Tibial nerve (tissue), 4 donors: ENCODE results near the gene TMEM200B. TPM values are rescaled to one million over a fixed set of nuclear protein-coding genes. Genes with fewer than 3 reads are reported as not detected.

Experiments
- DNase-seq, 2 donors: peaks; one replicate each; pipeline ENCODE4 v3.0.0-alpha.2; 2019; ENCODE audit warnings: low spot score in 2 of 2
- H3K27ac ChIP-seq, 4 donors: fragments of 200-600 bp; sonication (generic) in 3 of 4; one replicate each; pipeline ENCODE4 v1.5.1; 2017 to 2019; ENCODE audit warnings: mild to moderate bottlenecking in 1 of 4
- H3K27me3 ChIP-seq, 2 donors: fragments of 200-600 bp; sonication (generic) in 1 of 2; one replicate each; pipeline versions ENCODE4 v1.5.1 to v1.6.0; 2017 to 2019
- H3K36me3 ChIP-seq, 3 donors: fragments of 200-600 bp; sonication (generic); one replicate each; pipeline ENCODE4 v1.5.1; 2018 to 2019
- H3K4me1 ChIP-seq, 4 donors: fragments of 200-600 bp; sonication (generic) in 3 of 4; one replicate each; pipeline ENCODE4 v1.5.1; 2017 to 2019
- H3K4me3 ChIP-seq, 4 donors: fragments of 200-600 bp; sonication (generic) in 3 of 4; one replicate each; pipeline ENCODE4 v1.5.1; 2017 to 2019; ENCODE audit warnings: mild to moderate bottlenecking in 1 of 4, moderate library complexity in 1 of 4
- H3K9me3 ChIP-seq, 4 donors: fragments of 200-600 bp; sonication (generic) in 3 of 4; one replicate each; pipeline ENCODE4 v1.5.1; 2017 to 2019
- EP300 ChIP-seq, 2 donors: sonication (generic); formaldehyde crosslinking; IDR thresholded peaks; one replicate each; pipeline ENCODE4 v1.6.1; 2017; ENCODE audit warnings: antibody characterized with exemption in 2 of 2, mild to moderate bottlenecking in 1 of 2
- POLR2A ChIP-seq, 2 donors: fragments of 450-650 bp; IDR thresholded peaks; one replicate each; pipeline ENCODE4 v1.6.1; 2017; ENCODE audit warnings: antibody characterized with exemption in 2 of 2, mild to moderate bottlenecking in 2 of 2, moderate library complexity in 2 of 2
- WGBS, 2 donors: methylation state at CpG; one replicate each; pipeline ENCODE4 v1.1.5; 2018; 5-methylcytosine and 5-hydroxymethylcytosine counted together
- total RNA-seq, 4 donors: library from RNA; depleted of rRNA; stranded (reverse); fragments of >200 nt; gene quantifications; one replicate each; pipeline ENCODE4 v1.1.0, GENCODE V29; 2016
- TF ChIP-seq, protein P1 (sequence below), 5 experiments: fragments of 200-600 bp in 3 of 5; fragments of 450-650 bp in 2 of 5; sonication (generic) in 3 of 5; IDR thresholded peaks; one replicate each; pipeline ENCODE4 v1.5.1; 2016 to 2019; ENCODE audit warnings: antibody characterized with exemption in 5 of 5, mild to moderate bottlenecking in 3 of 5, moderate library complexity in 2 of 5

Gene TMEM200B
- total RNA-seq, 4 donors from 2014 or later, result 16.1 to 27.7 (median 22.6) TPM

DNA sequence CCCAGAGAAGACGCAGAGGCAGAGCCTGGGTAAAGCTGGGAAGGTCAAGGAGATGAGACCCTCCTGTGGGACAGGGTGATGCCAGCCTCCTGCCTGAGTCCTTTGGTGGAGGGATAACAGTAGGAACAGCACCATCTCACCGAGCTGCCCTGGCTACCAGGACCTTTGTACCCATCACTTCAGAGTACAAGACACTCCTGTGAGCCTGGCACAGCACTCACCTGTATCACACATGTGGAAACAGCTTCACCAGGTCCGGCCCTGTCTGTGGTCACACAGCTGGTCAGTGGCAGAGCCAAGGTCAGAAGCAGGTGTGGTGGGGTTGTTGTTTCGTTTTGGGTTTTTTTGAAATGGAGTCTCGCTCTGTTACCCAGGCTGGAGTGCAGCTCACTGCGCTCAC, 5.0 kb upstream of the TMEM200B start:
- Histone ChIP-seq H3K27me3 (peaks cover 0 to 11% of the 10 kb centered on the region in 2 donors), H3K9me3 (no peaks in the 10 kb centered on the region), H3K4me3 (no peak overlapping the region), H3K4me1 (peaks cover 0 to 15% (median 4%) of the 10 kb centered on the region in 4 donors), H3K36me3 (no peaks in the 10 kb centered on the region), H3K27ac (no peak overlapping the region)
- TF ChIP-seq, protein P1, sequence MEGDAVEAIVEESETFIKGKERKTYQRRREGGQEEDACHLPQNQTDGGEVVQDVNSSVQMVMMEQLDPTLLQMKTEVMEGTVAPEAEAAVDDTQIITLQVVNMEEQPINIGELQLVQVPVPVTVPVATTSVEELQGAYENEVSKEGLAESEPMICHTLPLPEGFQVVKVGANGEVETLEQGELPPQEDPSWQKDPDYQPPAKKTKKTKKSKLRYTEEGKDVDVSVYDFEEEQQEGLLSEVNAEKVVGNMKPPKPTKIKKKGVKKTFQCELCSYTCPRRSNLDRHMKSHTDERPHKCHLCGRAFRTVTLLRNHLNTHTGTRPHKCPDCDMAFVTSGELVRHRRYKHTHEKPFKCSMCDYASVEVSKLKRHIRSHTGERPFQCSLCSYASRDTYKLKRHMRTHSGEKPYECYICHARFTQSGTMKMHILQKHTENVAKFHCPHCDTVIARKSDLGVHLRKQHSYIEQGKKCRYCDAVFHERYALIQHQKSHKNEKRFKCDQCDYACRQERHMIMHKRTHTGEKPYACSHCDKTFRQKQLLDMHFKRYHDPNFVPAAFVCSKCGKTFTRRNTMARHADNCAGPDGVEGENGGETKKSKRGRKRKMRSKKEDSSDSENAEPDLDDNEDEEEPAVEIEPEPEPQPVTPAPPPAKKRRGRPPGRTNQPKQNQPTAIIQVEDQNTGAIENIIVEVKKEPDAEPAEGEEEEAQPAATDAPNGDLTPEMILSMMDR (IDR thresholded peaks at IDR 0.05), result no peak
- TF ChIP-seq EP300 (IDR thresholded peaks at IDR 0.05) (no peak), POLR2A (IDR thresholded peaks at IDR 0.05) (no peak)
- WGBS, 2 donors, result 89 to 94% methylated on average over 5 to 6 of the region's 6 CpGs
- no peak for DNase-seq

DNA sequence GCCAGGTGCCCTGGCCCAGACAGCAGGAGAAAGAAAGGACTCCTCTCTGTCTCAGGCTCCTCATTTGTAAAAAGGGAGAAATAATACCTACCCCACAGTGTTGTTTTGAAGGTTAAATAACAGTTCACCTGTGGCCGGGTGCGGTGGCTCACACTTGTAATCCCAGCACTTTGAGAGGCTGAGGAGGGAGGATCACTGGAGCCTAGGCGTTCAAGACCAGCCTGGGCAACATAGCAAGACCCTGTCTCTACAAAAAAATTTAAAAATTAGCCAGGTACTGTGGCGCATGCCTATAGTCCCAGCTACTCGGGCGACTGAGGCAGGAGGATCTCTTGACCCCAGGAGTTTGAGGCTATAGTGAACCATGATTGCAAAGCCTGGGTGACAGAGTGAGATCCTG, 2.5 kb upstream of the TMEM200B start:
- TF ChIP-seq, protein P1 (IDR thresholded peaks at IDR 0.05), result no peak
- no peak for TF ChIP-seq EP300 (IDR thresholded peaks at IDR 0.05)
- no peak for TF ChIP-seq POLR2A (IDR thresholded peaks at IDR 0.05)
- WGBS, 2 donors, result 91 to 95% methylated on average over 6 of the region's 6 CpGs
- no peak overlapping the region for H3K4me3 ChIP-seq

DNA sequence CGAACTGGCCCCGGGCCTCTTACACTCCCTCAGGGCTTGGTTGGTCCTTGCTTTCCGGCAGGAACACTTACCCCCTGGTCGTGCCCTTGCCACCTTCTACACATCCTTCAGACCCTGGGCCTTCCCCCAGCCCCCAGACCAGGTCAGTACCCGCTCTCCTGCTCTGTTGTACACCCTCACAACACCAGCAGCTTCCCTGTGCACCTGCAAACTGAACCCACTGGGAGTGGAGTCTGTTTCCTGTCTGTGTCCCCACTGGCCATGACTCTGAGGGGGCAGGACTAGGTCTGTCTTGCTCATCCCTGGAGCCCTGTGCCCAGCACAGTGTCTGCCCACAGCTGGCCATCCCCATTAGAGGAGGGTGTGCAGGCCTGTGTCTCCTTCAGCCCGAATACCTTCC, 2.1 kb upstream of the TMEM200B start:
- no peak for TF ChIP-seq EP300 (IDR thresholded peaks at IDR 0.05)
- TF ChIP-seq, protein P1 (IDR thresholded peaks at IDR 0.05), result no peak
- TF ChIP-seq POLR2A (IDR thresholded peaks at IDR 0.05), result no peak
- 69 to 74% methylated on average over 6 of the region's 6 CpGs for WGBS, 2 donors
- Histone ChIP-seq H3K36me3 (no peaks in the 10 kb centered on the region), H3K27me3 (peaks cover 0 to 32% of the 10 kb centered on the region in 2 donors), H3K4me1 (peaks cover 0 to 38% (median 15%) of the 10 kb centered on the region in 4 donors), H3K27ac (peak overlapping the region; percentile 90 to 96 (median 92)), H3K4me3 (no peak overlapping the region), H3K9me3 (no peaks in the 10 kb centered on the region)
- DNase-seq, result no peak

More for the DNA sequence above, 2.5 kb upstream of the TMEM200B start:
- Histone ChIP-seq H3K4me1 (peaks cover 0 to 33% (median 15%) of the 10 kb centered on the region in 4 donors), H3K27ac (no peak overlapping the region), H3K36me3 (no peaks in the 10 kb centered on the region), H3K27me3 (peaks cover 0 to 32% of the 10 kb centered on the region in 2 donors), H3K9me3 (no peaks in the 10 kb centered on the region)
- no peak for DNase-seq

DNA sequence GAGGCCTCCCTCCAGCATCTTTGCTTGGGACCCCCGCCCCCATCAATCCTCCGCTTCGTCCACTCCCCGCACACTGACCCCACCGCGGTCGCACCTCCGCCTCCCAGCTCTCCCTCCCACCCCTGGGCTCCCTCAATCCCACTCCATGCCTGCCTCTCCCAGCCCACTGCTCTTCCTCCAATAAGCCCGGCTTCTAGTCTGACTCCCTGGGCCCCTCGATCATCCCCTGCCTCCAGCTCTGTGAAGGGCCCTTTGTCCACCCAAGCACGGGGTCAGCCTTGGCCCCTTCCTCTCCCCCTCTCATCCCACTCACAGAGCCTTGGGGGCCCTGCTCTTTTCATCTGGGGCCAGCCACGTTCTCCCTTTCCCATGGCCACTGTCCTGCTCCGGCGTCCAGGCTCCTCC, 1.5 kb upstream of the TMEM200B start:
- Histone ChIP-seq H3K36me3 (no peaks in the 10 kb centered on the region), H3K9me3 (no peaks in the 10 kb centered on the region), H3K27ac (peak overlapping the region; percentile 90 to 96 (median 92)), H3K4me1 (peaks cover 0 to 38% (median 15%) of the 10 kb centered on the region in 4 donors), H3K27me3 (peaks cover 0 to 32% of the 10 kb centered on the region in 2 donors), H3K4me3 (peak overlapping the region; percentile 64 to 76 (median 70))
- TF ChIP-seq POLR2A (IDR thresholded peaks at IDR 0.05), result no peak
- TF ChIP-seq, protein P1 (IDR thresholded peaks at IDR 0.05), result no peak
- TF ChIP-seq EP300 (IDR thresholded peaks at IDR 0.05), result no peak
- WGBS, 2 donors, result 28 to 40% methylated on average over 14 of the region's 14 CpGs
- no peak for DNase-seq

- peak overlapping the region; percentile 64 to 76 (median 70) for H3K4me3 ChIP-seq
- H3K9me3 ChIP-seq, result no peaks in the 10 kb centered on the region
- DNase-seq, result peak; percentile 74 to 82
- H3K36me3 ChIP-seq, result no peaks in the 10 kb centered on the region
- peaks cover 0 to 38% (median 15%) of the 10 kb centered on the region in 4 donors for H3K4me1 ChIP-seq
- TF ChIP-seq, protein P1 (IDR thresholded peaks at IDR 0.05), result peak; percentile 53 to 100 (median 90)
- peak; percentile 59 to 87 for TF ChIP-seq POLR2A (IDR thresholded peaks at IDR 0.05)
- peak; percentile 19 to 89 for TF ChIP-seq EP300 (IDR thresholded peaks at IDR 0.05)
- peaks cover 0 to 32% of the 10 kb centered on the region in 2 donors for H3K27me3 ChIP-seq
- WGBS, 2 donors, result 1 to 3% methylated on average over 21 to 39 of the region's 85 CpGs
- H3K27ac ChIP-seq, result peak overlapping the region; percentile 90 to 96 (median 92)
These were observed 898 bp upstream of the TMEM200B start for GRCh38 chr1:29124366-29125236.
